ENCODE data around the gene FMNL1. TPM values are rescaled to one million over a fixed set of nuclear protein-coding genes. Genes with fewer than 3 reads are reported as not detected.
"Not testable (repeated sequence)": the region's sequence is repeated elsewhere in the genome, so short reads cannot be mapped to it uniquely, and the experiment has no call there.

The FMNL1 gene
- total RNA-seq, 4 donors from 2014 or later = 0.22 to 5.2 (median 3.0) TPM

- ATAC-seq = peak; percentile 50 to 57
Measured at GRCh38 chr17:45200701-45201100, 21.0 kb upstream of the FMNL1 start.

GRCh38 chr17:45201457-45201856, 20.2 kb upstream of the FMNL1 start:
- in situ Hi-C loops (cut with MboI; ENCODE audit: low sequenced_read_pairs in 4 of 4) (loop anchor here in 1 of 4 donors (25.0 kb wide), 1 partner anchor 636 kb away; the partner anchor contains the start of gene SPPL2C), intact Hi-C loops (cut with DNase I; ENCODE audit: low total_unique reads) (no loop called here)
- no peak overlapping the region for H3K4me3 ChIP-seq
- peaks cover 5 to 6% of the 10 kb centered on the region in 2 donors for H3K4me1 ChIP-seq
- TF ChIP-seq CTCF (IDR thresholded peaks at IDR 0.05 in 4 of 5, conservative IDR thresholded peaks at IDR 0.05 in 1 of 5) (no peak), POLR2A (IDR thresholded peaks at IDR 0.05) (no peak)
- H3K36me3 ChIP-seq = no peaks in the 10 kb centered on the region
- no peak for DNase-seq
- no peaks in the 10 kb centered on the region for H3K27me3 ChIP-seq
- H3K27ac ChIP-seq = peak overlapping the region; percentile 59 to 68 (median 64)
- no peaks in the 10 kb centered on the region for H3K9me3 ChIP-seq
- ATAC-seq = no peak

More at GRCh38 chr17:45200701-45201100, 21.0 kb upstream of the FMNL1 start:
- Histone ChIP-seq H3K9me3 (no peaks in the 10 kb centered on the region), H3K36me3 (no peaks in the 10 kb centered on the region), H3K27ac (peak overlapping the region; percentile 0 to 68 (median 62)), H3K4me3 (no peak overlapping the region), H3K27me3 (no peaks in the 10 kb centered on the region), H3K4me1 (peaks cover 5 to 6% of the 10 kb centered on the region in 2 donors)
- TF ChIP-seq CTCF (IDR thresholded peaks at IDR 0.05 in 4 of 5, conservative IDR thresholded peaks at IDR 0.05 in 1 of 5) = no peak
- no peak for TF ChIP-seq POLR2A (IDR thresholded peaks at IDR 0.05)
- peak; percentile 52 to 78 for DNase-seq
- in situ Hi-C loops (cut with MboI; ENCODE audit: low sequenced_read_pairs in 4 of 4) = loop anchor here in 1 of 4 donors (25.0 kb wide), 1 partner anchor 637 kb away; the partner anchor contains the start of gene SPPL2C
- intact Hi-C loops (cut with DNase I; ENCODE audit: low total_unique reads) = no loop called here

GRCh38 chr17:45201880-45202279, 19.8 kb upstream of the FMNL1 start:
- ATAC-seq (peak; percentile 42 to 67), DNase-seq (peak; percentile 39 to 75)
- H3K27me3 ChIP-seq; H3K9me3 ChIP-seq; intact Hi-C loops (cut with DNase I; ENCODE audit: low total_unique reads); H3K4me3 ChIP-seq; H3K4me1 ChIP-seq; H3K36me3 ChIP-seq: not testable (repeated sequence)
- in situ Hi-C loops (cut with MboI; ENCODE audit: low sequenced_read_pairs in 4 of 4) = loop anchor here in 1 of 4 donors (25.0 kb wide), 1 partner anchor 635 kb away; the partner anchor contains the start of gene SPPL2C
- H3K27ac ChIP-seq = peak overlapping the region; percentile 59 to 68 (median 64)

GRCh38 chr17:45218895-45219661, 2.6 kb upstream of the FMNL1 start:
- in situ Hi-C loops (cut with MboI; ENCODE audit: low sequenced_read_pairs in 4 of 4) (loop anchor here (5.0 to 25.0 kb wide), 3 partner anchors 166 to 618 kb away; partner anchors contain the start of gene SPPL2C (in 1 of the 4)), intact Hi-C loops (cut with DNase I; ENCODE audit: low total_unique reads) (loop anchor here (1.0 to 2.0 kb wide), 3 partner anchors 16 to 166 kb away; no protein-coding TSS in a partner anchor)
- H3K4me1 ChIP-seq = peaks cover 0 to 4% of the 10 kb centered on the region in 2 donors

More at GRCh38 chr17:45218895-45219661, 2.6 kb upstream of the FMNL1 start:
- peak; percentile 83 to 92 for ATAC-seq
- H3K4me3 ChIP-seq = no peak overlapping the region
- DNase-seq = peak; percentile 60 to 76
- peaks cover 0 to 4% (median 0%) of the 10 kb centered on the region in 3 donors for H3K27me3 ChIP-seq
- no peak overlapping the region for H3K27ac ChIP-seq
- no peaks in the 10 kb centered on the region for H3K36me3 ChIP-seq
- H3K9me3 ChIP-seq = no peaks in the 10 kb centered on the region
- TF ChIP-seq CTCF (IDR thresholded peaks at IDR 0.05 in 4 of 5, conservative IDR thresholded peaks at IDR 0.05 in 1 of 5) (peak; percentile 89 to 99 (median 95)), POLR2A (IDR thresholded peaks at IDR 0.05) (no peak)
